PFSK-1 (cell line): ENCODE results near the gene CCDC196.

Experiments
- FOXP2 ChIP-seq: optimal IDR thresholded peaks from 2 replicates; pipeline ENCODE3; 2011; ENCODE audit warnings: borderline replicate concordance, control low read depth, inconsistent platforms; ENCODE audit not compliant: insufficient read depth; ENCODE audit errors: extremely low read length, extremely low read depth
- POLR2AphosphoS5 ChIP-seq: IDR thresholded peaks from 2 replicates; pipeline ENCODE4 v1.6.1; 2012; ENCODE audit warnings: low read depth, mild to moderate bottlenecking, control low read depth, low read length, moderate library complexity
- REST ChIP-seq, 2 experiments: IDR thresholded peaks; 2 replicates each; pipeline versions ENCODE4 v1.6.1 to v1.8.0; 2011 to 2012; ENCODE audit warnings: low read depth in 2 of 2, low read length in 2 of 2, control low read depth in 1 of 2, inconsistent platforms in 1 of 2, mild to moderate bottlenecking in 1 of 2, moderate library complexity in 1 of 2; ENCODE audit not compliant: insufficient read depth in 1 of 2
- SIN3A ChIP-seq: IDR thresholded peaks from 2 replicates; pipeline ENCODE4 v1.6.1; 2012; ENCODE audit warnings: mild to moderate bottlenecking, low read length, moderate library complexity, borderline replicate concordance; ENCODE audit not compliant: insufficient read depth
- TAF1 ChIP-seq: IDR thresholded peaks from 2 replicates; pipeline ENCODE4 v1.6.1; 2012; ENCODE audit warnings: low read length, control low read depth, borderline replicate concordance; ENCODE audit not compliant: insufficient read depth

The CCDC196 gene

DNA sequence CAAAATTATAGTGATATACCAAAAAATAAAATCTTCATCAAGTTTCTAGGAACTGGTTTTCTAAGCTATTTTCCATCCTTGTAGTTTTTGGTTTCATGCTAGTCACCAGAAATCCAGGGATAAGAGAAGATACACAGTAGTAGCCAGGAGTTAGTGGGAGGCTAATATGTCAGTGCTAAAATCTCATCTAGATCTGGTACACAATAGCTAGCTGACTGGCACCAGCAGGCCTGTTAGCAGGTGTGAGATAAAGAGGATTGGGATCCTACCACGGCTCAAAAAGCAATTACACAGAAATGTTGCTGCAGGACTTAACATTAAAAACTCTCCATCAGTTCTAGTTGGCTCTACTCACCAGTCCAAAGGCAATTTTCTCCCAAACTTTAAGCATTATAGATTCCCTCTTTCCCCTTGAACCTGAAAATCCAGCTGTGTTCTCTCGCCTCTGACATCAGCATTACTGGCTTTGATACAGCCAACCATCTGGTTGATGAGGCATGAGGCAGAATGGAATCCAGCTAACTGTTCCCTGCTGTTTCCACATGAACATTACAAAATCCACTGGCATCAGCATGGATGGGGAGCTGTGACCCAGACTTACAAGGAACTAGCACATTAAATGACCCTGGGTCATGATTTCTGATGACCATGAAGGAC lies 41.8 kb upstream of the CCDC196 start:
- TF ChIP-seq TAF1 (no peak), POLR2AphosphoS5 (no peak), SIN3A (no peak), FOXP2 (no peak), REST (IDR thresholded peaks at IDR 0.05; ENCODE audit: insufficient read depth in 1 of 2, low read depth in 2 of 2, low read length in 2 of 2) (no peak)

GRCh38 chr14:66445936-66446335 lies 40.2 kb upstream of the CCDC196 start:
- TF ChIP-seq TAF1 (no peak), POLR2AphosphoS5 (no peak), REST (IDR thresholded peaks at IDR 0.05; ENCODE audit: insufficient read depth in 1 of 2, low read depth in 2 of 2, low read length in 2 of 2) (no peak), FOXP2 (no peak), SIN3A (no peak)

- TF ChIP-seq POLR2AphosphoS5 = no peak
- no peak for TF ChIP-seq TAF1
- no peak for TF ChIP-seq FOXP2
- TF ChIP-seq SIN3A = no peak
- no peak for TF ChIP-seq REST (IDR thresholded peaks at IDR 0.05; ENCODE audit: insufficient read depth in 1 of 2, low read depth in 2 of 2, low read length in 2 of 2)
Observed at GRCh38 chr14:66453469-66453868, 32.7 kb upstream of the CCDC196 start.

DNA sequence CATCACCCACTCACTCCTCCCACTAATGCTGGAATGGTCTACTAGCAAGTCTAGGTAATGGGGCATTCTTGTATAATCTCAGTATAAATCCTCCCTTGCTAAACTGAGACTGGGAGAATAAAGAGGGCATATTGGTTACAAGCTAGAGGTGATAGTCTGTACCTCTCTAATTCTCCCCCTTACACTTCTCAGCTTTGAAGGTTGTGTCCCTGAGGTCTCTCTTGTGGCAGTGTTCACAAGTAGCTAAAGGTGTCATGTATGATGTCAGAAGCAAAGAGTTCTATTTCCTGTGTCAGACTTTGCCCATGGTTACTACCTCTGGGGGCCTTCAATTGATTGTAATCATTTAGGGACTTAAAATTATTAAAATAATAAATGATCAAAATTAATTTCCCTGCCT lies 26.6 kb upstream of the CCDC196 start:
- no peak for TF ChIP-seq REST (IDR thresholded peaks at IDR 0.05; ENCODE audit: insufficient read depth in 1 of 2, low read depth in 2 of 2, low read length in 2 of 2)

DNA sequence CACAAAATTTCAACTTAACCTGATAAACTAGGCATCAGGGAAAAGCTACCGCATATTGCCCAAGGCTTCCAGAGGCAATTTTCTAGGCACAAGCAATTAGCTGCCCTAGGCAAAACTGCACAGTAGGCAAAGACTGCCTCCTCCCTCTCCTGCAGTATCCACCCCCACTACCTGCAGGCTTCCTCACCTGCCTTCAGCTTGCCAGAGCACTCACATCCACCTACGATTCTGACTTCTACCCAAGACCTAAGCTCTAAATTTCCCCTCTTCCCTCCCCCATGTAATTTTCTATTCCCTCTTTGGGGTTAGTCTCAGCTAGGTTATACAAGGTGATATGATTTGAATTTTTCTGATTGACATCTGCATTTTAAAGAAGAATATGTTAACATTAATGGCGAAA lies 21.9 kb upstream of the CCDC196 start:
- TF ChIP-seq TAF1 = no peak
- TF ChIP-seq REST (IDR thresholded peaks at IDR 0.05; ENCODE audit: insufficient read depth in 1 of 2, low read depth in 2 of 2, low read length in 2 of 2) = no peak
- no peak for TF ChIP-seq FOXP2
- TF ChIP-seq POLR2AphosphoS5 = no peak
- TF ChIP-seq SIN3A = no peak
